ENCODE results near the gene CLCN7. TPM values are rescaled to one million over a fixed set of nuclear protein-coding genes. Genes with fewer than 3 reads are reported as not detected.

Gene CLCN7
- total RNA-seq, 6 donors from 2014 or later = 78.0 to 463 (median 147) TPM

- TF ChIP-seq EP300 (IDR thresholded peaks at IDR 0.05) = no peak
- no peak for TF ChIP-seq CTCF (IDR thresholded peaks at IDR 0.05)
- no peak for TF ChIP-seq POLR2AphosphoS5 (IDR thresholded peaks at IDR 0.05)
- TF ChIP-seq POLR2A (IDR thresholded peaks at IDR 0.05) = no peak
- 84 to 88% methylated on average over 43 to 48 of the region's 48 CpGs for WGBS, 2 donors
- H3K9me3 ChIP-seq = no peaks in the 10 kb centered on the region
Observed at GRCh38 chr16:1444730-1445517, 29.9 kb downstream of the CLCN7 start.

GRCh38 chr16:1443980-1444729 lies 30.7 kb downstream of the CLCN7 start, which contains the start of gene CCDC154:
TSS of gene CCDC154 (minus strand) at chr16:1444556. CDS start at chr16:1444322, 234 bp downstream.
- Histone ChIP-seq H3K36me3 (peaks cover 4 to 39% (median 34%) of the 10 kb centered on the region in 4 donors), H3K27ac (no peak within 1 kb of the TSS), H3K27me3 (no peaks in the 10 kb centered on the region), H3K9me3 (no peaks in the 10 kb centered on the region), H3K4me3 (no peak within 1 kb of the TSS), H3K4me1 (no peaks in the 10 kb centered on the region)
- peak in 1 of 2 donors; percentile 81 for DNase-seq
- 73 to 79% methylated on average over 9 to 26 of the region's 27 CpGs for WGBS, 2 donors
- TF ChIP-seq POLR2AphosphoS5 (IDR thresholded peaks at IDR 0.05) (no peak), CTCF (IDR thresholded peaks at IDR 0.05) (no peak), POLR2A (IDR thresholded peaks at IDR 0.05) (no peak), EP300 (IDR thresholded peaks at IDR 0.05) (no peak)
- no peak for ATAC-seq (ENCODE audit: low FRiP score in 2 of 2)

More at GRCh38 chr16:1444730-1445517, 29.9 kb downstream of the CLCN7 start:
- H3K4me1 ChIP-seq = no peaks in the 10 kb centered on the region
- H3K27me3 ChIP-seq = no peaks in the 10 kb centered on the region
- ATAC-seq (ENCODE audit: low FRiP score in 2 of 2) = no peak
- H3K27ac ChIP-seq = no peak overlapping the region
- peaks cover 4 to 47% (median 39%) of the 10 kb centered on the region in 4 donors for H3K36me3 ChIP-seq
- peak in 1 of 2 donors; percentile 78 for DNase-seq
- no peak overlapping the region for H3K4me3 ChIP-seq

GRCh38 chr16:1443403-1443973 lies 31.3 kb downstream of the CLCN7 start:
- Histone ChIP-seq H3K36me3 (peaks cover 4 to 34% (median 29%) of the 10 kb centered on the region in 4 donors), H3K4me1 (no peaks in the 10 kb centered on the region), H3K27ac (no peak overlapping the region), H3K4me3 (no peak overlapping the region), H3K9me3 (no peaks in the 10 kb centered on the region), H3K27me3 (no peaks in the 10 kb centered on the region)
- 91% methylated on average over 34 of the region's 38 CpGs; no CpG with 5 or more reads in 1 of the 2 donors for WGBS, 2 donors
- TF ChIP-seq EP300 (IDR thresholded peaks at IDR 0.05) = no peak
- no peak for TF ChIP-seq CTCF (IDR thresholded peaks at IDR 0.05)
- TF ChIP-seq POLR2A (IDR thresholded peaks at IDR 0.05) = no peak
- DNase-seq (peak in 1 of 2 donors; percentile 85), ATAC-seq (ENCODE audit: low FRiP score in 2 of 2) (no peak)

DNA sequence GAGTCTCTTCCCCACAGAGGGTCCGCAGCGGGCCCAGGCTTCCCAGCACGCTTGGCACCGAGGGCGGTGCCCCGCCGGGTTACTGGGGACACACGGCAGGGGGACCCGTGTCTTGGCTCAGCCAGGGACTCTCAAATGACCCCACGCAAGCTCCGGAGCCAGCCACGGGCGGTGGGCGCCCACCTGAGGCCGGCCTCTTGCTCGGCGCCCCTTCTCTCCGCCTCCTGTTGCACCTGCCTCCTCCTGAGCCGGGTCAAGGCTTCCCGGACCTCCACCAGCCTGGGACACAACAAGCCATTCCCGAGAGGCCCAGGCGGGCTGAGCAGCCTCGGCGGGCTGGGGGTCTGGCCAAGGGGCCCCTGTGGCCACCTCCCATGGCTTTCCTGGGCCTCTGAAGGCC lies 32.1 kb downstream of the CLCN7 start:
- no peaks in the 10 kb centered on the region for H3K27me3 ChIP-seq
- no peaks in the 10 kb centered on the region for H3K4me1 ChIP-seq
- peak in 1 of 2 donors; percentile 79 for DNase-seq
- no peak overlapping the region for H3K4me3 ChIP-seq
- no peaks in the 10 kb centered on the region for H3K9me3 ChIP-seq
- WGBS, 2 donors = 91 to 96% methylated on average over 10 to 13 of the region's 24 CpGs
- H3K27ac ChIP-seq = no peak overlapping the region
- no peak for TF ChIP-seq POLR2AphosphoS5 (IDR thresholded peaks at IDR 0.05)
- no peak for TF ChIP-seq POLR2A (IDR thresholded peaks at IDR 0.05)
- TF ChIP-seq CTCF (IDR thresholded peaks at IDR 0.05) = no peak
- TF ChIP-seq EP300 (IDR thresholded peaks at IDR 0.05) = no peak
- no peak for ATAC-seq (ENCODE audit: low FRiP score in 2 of 2)
- H3K36me3 ChIP-seq = peaks cover 4 to 26% (median 21%) of the 10 kb centered on the region in 4 donors

All from upper lobe of left lung (tissue), 6 donors.